ENCODE measurements around the gene PDE3B.
"Not testable (repeated sequence)": the region's sequence is repeated elsewhere in the genome, so short reads cannot be mapped to it uniquely, and the experiment has no call there.

PDE3B gene

GRCh38 chr11:14687943-14688627, 44.5 kb downstream of the PDE3B start:
- no peak overlapping the region for H4K8ac ChIP-seq (ENCODE audit: low read depth, low read length)
- no peaks in the 10 kb centered on the region for H3K79me2 ChIP-seq (ENCODE audit: control insufficient read depth, insufficient read depth, low read length)
- WGBS (ENCODE audit: extremely low coverage, insufficient coverage, low lambda C conversion rate) = no CpG with 5 or more reads among the region's 2 CpGs

GRCh38 chr11:14695656-14696055, 52.1 kb downstream of the PDE3B start:
- no CpG with 5 or more reads among the region's 2 CpGs for WGBS (ENCODE audit: extremely low coverage, insufficient coverage, low lambda C conversion rate)
- not testable (repeated sequence) for H3K79me2 ChIP-seq (ENCODE audit: control insufficient read depth, insufficient read depth, low read length); H2BK5ac ChIP-seq (ENCODE audit: low read length); H2BK120ac ChIP-seq (ENCODE audit: low read depth, low read length); H3K9ac ChIP-seq (ENCODE audit: low read length); H3K18ac ChIP-seq (ENCODE audit: low read length); H3K56ac ChIP-seq (ENCODE audit: low read length); H3K4me2 ChIP-seq (ENCODE audit: low read length); H3K79me1 ChIP-seq (ENCODE audit: low read length); H2BK15ac ChIP-seq (replicated peaks; ENCODE audit: low read depth); H3K27ac ChIP-seq (ENCODE audit: low read depth, low read length); H3K27me3 ChIP-seq (ENCODE audit: insufficient read depth, low read length, poor library complexity); H3K36me3 ChIP-seq (ENCODE audit: control insufficient read depth, insufficient read depth, low read length); DNase-seq; H3K23ac ChIP-seq (ENCODE audit: low read length); H3K4me1 ChIP-seq (ENCODE audit: control insufficient read depth, low read depth, low read length); H4K5ac ChIP-seq (ENCODE audit: low read length); H3K4ac ChIP-seq (ENCODE audit: low read depth, low read length); H3K4me3 ChIP-seq (ENCODE audit: low read length); H2AK5ac ChIP-seq (ENCODE audit: low read length); H4K8ac ChIP-seq (ENCODE audit: low read depth, low read length)

More at GRCh38 chr11:14687943-14688627, 44.5 kb downstream of the PDE3B start:
- Histone ChIP-seq H3K23ac (ENCODE audit: low read length) (no peak overlapping the region), H3K18ac (ENCODE audit: low read length) (no peak overlapping the region), H3K4me2 (ENCODE audit: low read length) (no peak overlapping the region), H3K27ac (ENCODE audit: low read depth, low read length) (no peak overlapping the region), H3K9ac (ENCODE audit: low read length) (no peak overlapping the region), H3K56ac (ENCODE audit: low read length) (no peak overlapping the region), H3K4me3 (ENCODE audit: low read length) (no peak overlapping the region), H3K4me1 (ENCODE audit: control insufficient read depth, low read depth, low read length) (no peaks in the 10 kb centered on the region), H2BK15ac (replicated peaks; ENCODE audit: low read depth) (no peak overlapping the region), H3K27me3 (ENCODE audit: insufficient read depth, low read length, poor library complexity) (no peaks in the 10 kb centered on the region), H3K4ac (ENCODE audit: low read depth, low read length) (no peak overlapping the region), H3K79me1 (ENCODE audit: low read length) (no peaks in the 10 kb centered on the region), H2AK5ac (ENCODE audit: low read length) (no peak overlapping the region), H4K5ac (ENCODE audit: low read length) (no peak overlapping the region), H2BK120ac (ENCODE audit: low read depth, low read length) (no peak overlapping the region), H2BK5ac (ENCODE audit: low read length) (no peak overlapping the region), H3K36me3 (ENCODE audit: control insufficient read depth, insufficient read depth, low read length) (no peaks in the 10 kb centered on the region)
- no peak for DNase-seq

DNA sequence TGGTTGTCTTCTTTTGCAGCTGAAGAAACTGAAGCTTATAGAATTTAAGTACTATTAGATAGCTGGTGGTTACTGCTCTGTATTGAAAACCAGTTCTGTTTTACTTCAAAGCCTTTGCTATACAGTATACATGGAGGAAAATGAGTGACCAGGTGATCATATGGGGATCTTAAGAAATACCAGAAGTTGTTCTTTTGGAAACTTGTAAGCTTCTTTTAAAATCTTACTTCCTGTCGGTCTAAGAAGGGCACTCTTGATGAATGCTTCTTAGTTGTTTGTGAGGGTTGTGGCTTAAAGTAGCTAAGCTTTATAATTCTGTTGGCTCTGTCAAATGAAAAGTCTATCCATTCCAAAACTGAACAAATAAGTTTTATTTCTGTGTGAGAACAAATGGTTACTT, 55.2 kb downstream of the PDE3B start:
- WGBS (ENCODE audit: extremely low coverage, insufficient coverage, low lambda C conversion rate) = no CpG with 5 or more reads among the region's 1 CpG
- no peak overlapping the region for H3K4me2 ChIP-seq (ENCODE audit: low read length)
- H3K23ac ChIP-seq (ENCODE audit: low read length) = no peak overlapping the region
- H2BK15ac ChIP-seq (replicated peaks; ENCODE audit: low read depth) = no peak overlapping the region
- H2BK5ac ChIP-seq (ENCODE audit: low read length) = no peak overlapping the region
- H3K4me3 ChIP-seq (ENCODE audit: low read length) = no peak overlapping the region
- no peak for DNase-seq
- no peaks in the 10 kb centered on the region for H3K79me1 ChIP-seq (ENCODE audit: low read length)
- H3K56ac ChIP-seq (ENCODE audit: low read length) = no peak overlapping the region
- H3K18ac ChIP-seq (ENCODE audit: low read length) = no peak overlapping the region
- H3K27me3 ChIP-seq (ENCODE audit: insufficient read depth, low read length, poor library complexity) = no peaks in the 10 kb centered on the region
- H3K27ac ChIP-seq (ENCODE audit: low read depth, low read length) = no peak overlapping the region
- H4K8ac ChIP-seq (ENCODE audit: low read depth, low read length) = no peak overlapping the region
- H3K4ac ChIP-seq (ENCODE audit: low read depth, low read length) = no peak overlapping the region
- no peaks in the 10 kb centered on the region for H3K4me1 ChIP-seq (ENCODE audit: control insufficient read depth, low read depth, low read length)
- no peak overlapping the region for H3K9ac ChIP-seq (ENCODE audit: low read length)
- no peak overlapping the region for H4K5ac ChIP-seq (ENCODE audit: low read length)
- H3K79me2 ChIP-seq (ENCODE audit: control insufficient read depth, insufficient read depth, low read length) = no peaks in the 10 kb centered on the region
- H2AK5ac ChIP-seq (ENCODE audit: low read length) = no peak overlapping the region
- H2BK120ac ChIP-seq (ENCODE audit: low read depth, low read length) = no peak overlapping the region
- no peaks in the 10 kb centered on the region for H3K36me3 ChIP-seq (ENCODE audit: control insufficient read depth, insufficient read depth, low read length)

DNA sequence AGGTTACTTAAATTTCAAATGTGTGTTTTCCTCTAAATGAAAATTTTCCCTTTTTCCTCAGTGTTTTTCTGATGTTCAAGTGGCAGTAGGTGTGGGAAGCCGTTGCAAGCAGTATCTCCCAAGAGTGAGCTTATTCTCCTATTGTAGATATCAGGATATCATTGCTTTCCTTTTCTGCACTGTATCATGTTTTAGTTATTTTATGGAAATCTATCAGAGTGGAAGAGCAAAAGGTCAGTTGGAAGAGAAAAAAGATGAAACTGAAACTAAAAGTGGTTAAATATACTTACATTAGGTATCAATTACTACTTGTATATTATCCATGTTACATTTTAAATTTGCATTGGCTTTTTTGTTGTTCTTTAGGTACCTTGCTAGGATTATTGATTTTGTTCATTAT, 57.0 kb downstream of the PDE3B start:
- Histone ChIP-seq H3K36me3 (ENCODE audit: control insufficient read depth, insufficient read depth, low read length) (no peaks in the 10 kb centered on the region), H3K27ac (ENCODE audit: low read depth, low read length) (no peak overlapping the region), H2BK120ac (ENCODE audit: low read depth, low read length) (no peak overlapping the region), H3K4ac (ENCODE audit: low read depth, low read length) (no peak overlapping the region), H4K5ac (ENCODE audit: low read length) (no peak overlapping the region), H4K8ac (ENCODE audit: low read depth, low read length) (no peak overlapping the region), H3K27me3 (ENCODE audit: insufficient read depth, low read length, poor library complexity) (no peaks in the 10 kb centered on the region), H3K56ac (ENCODE audit: low read length) (no peak overlapping the region), H3K18ac (ENCODE audit: low read length) (no peak overlapping the region), H3K4me1 (ENCODE audit: control insufficient read depth, low read depth, low read length) (no peaks in the 10 kb centered on the region), H3K4me2 (ENCODE audit: low read length) (no peak overlapping the region), H2BK5ac (ENCODE audit: low read length) (no peak overlapping the region), H3K4me3 (ENCODE audit: low read length) (no peak overlapping the region), H2BK15ac (replicated peaks; ENCODE audit: low read depth) (no peak overlapping the region), H3K23ac (ENCODE audit: low read length) (no peak overlapping the region), H3K79me1 (ENCODE audit: low read length) (no peaks in the 10 kb centered on the region), H3K79me2 (ENCODE audit: control insufficient read depth, insufficient read depth, low read length) (no peaks in the 10 kb centered on the region), H3K9ac (ENCODE audit: low read length) (no peak overlapping the region), H2AK5ac (ENCODE audit: low read length) (no peak overlapping the region)
- WGBS (ENCODE audit: extremely low coverage, insufficient coverage, low lambda C conversion rate) = no CpG with 5 or more reads among the region's 1 CpG
- DNase-seq = no peak

DNA sequence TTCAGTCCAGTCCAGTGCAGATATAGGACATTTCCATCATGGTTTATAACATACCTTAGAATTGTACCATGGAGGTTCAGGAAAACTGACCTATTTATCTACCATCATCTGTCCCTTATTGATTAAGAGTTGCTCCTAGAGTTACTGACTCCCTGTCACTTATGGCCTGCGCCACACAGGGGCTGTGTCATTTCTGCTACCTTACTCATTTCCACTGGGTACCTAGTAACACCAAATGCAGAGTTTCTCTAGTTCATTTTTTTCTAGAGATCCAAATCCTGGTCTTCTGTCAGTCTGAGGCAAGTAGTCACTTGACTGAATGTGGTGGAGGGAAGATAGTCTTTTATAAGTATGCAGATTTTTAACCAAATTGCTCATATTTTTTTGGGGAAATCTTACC, 59.2 kb downstream of the PDE3B start:
- H3K79me2 ChIP-seq (ENCODE audit: control insufficient read depth, insufficient read depth, low read length) = no peaks in the 10 kb centered on the region
- H3K27ac ChIP-seq (ENCODE audit: low read depth, low read length) = no peak overlapping the region
- H2BK5ac ChIP-seq (ENCODE audit: low read length) = no peak overlapping the region
- H3K23ac ChIP-seq (ENCODE audit: low read length) = no peak overlapping the region
- H2BK120ac ChIP-seq (ENCODE audit: low read depth, low read length) = no peak overlapping the region
- no CpG with 5 or more reads among the region's 1 CpG for WGBS (ENCODE audit: extremely low coverage, insufficient coverage, low lambda C conversion rate)
- no peak overlapping the region for H4K8ac ChIP-seq (ENCODE audit: low read depth, low read length)
- H3K18ac ChIP-seq (ENCODE audit: low read length) = no peak overlapping the region
- H3K27me3 ChIP-seq (ENCODE audit: insufficient read depth, low read length, poor library complexity) = no peaks in the 10 kb centered on the region
- no peak overlapping the region for H3K9ac ChIP-seq (ENCODE audit: low read length)
- no peaks in the 10 kb centered on the region for H3K36me3 ChIP-seq (ENCODE audit: control insufficient read depth, insufficient read depth, low read length)
- H3K79me1 ChIP-seq (ENCODE audit: low read length) = no peaks in the 10 kb centered on the region
- H4K5ac ChIP-seq (ENCODE audit: low read length) = no peak overlapping the region
- no peaks in the 10 kb centered on the region for H3K4me1 ChIP-seq (ENCODE audit: control insufficient read depth, low read depth, low read length)
- no peak overlapping the region for H2AK5ac ChIP-seq (ENCODE audit: low read length)
- H3K56ac ChIP-seq (ENCODE audit: low read length) = no peak overlapping the region
- H2BK15ac ChIP-seq (replicated peaks; ENCODE audit: low read depth) = no peak overlapping the region
- H3K4ac ChIP-seq (ENCODE audit: low read depth, low read length) = no peak overlapping the region
- no peak overlapping the region for H3K4me3 ChIP-seq (ENCODE audit: low read length)
- H3K4me2 ChIP-seq (ENCODE audit: low read length) = no peak overlapping the region
- DNase-seq = no peak

DNA sequence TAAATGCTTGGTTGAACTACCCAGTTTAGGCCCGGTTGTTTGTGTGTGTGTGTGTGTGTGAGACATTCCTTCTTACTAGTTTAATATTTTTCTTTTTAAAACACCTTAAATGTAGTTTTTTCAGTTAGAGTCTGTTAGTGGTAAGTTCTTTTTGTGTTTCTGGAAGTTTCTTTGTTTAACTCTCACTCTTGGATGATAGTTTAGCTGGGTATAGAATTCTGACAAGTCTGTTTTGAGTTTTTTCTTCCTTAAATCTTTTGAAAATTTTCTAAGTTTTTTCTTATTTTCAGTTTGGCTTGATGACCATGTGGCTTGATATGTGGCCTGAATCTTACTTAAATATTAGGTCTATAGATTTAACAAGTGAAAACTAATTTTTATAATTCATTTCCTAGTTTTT, 60.1 kb downstream of the PDE3B start:
- H4K8ac ChIP-seq (ENCODE audit: low read depth, low read length) = no peak overlapping the region
- no peak overlapping the region for H3K27ac ChIP-seq (ENCODE audit: low read depth, low read length)
- DNase-seq = peak; percentile 13
- no peak overlapping the region for H2BK15ac ChIP-seq (replicated peaks; ENCODE audit: low read depth)
- no peak overlapping the region for H3K4me3 ChIP-seq (ENCODE audit: low read length)
- H3K9ac ChIP-seq (ENCODE audit: low read length) = no peak overlapping the region
- H3K4me1 ChIP-seq (ENCODE audit: control insufficient read depth, low read depth, low read length) = no peaks in the 10 kb centered on the region
- H2AK5ac ChIP-seq (ENCODE audit: low read length) = no peak overlapping the region
- no peaks in the 10 kb centered on the region for H3K79me2 ChIP-seq (ENCODE audit: control insufficient read depth, insufficient read depth, low read length)
- H3K23ac ChIP-seq (ENCODE audit: low read length) = no peak overlapping the region
- H3K27me3 ChIP-seq (ENCODE audit: insufficient read depth, low read length, poor library complexity) = no peaks in the 10 kb centered on the region
- no peak overlapping the region for H3K4me2 ChIP-seq (ENCODE audit: low read length)
- H3K79me1 ChIP-seq (ENCODE audit: low read length) = no peaks in the 10 kb centered on the region
- H2BK120ac ChIP-seq (ENCODE audit: low read depth, low read length) = no peak overlapping the region
- no peaks in the 10 kb centered on the region for H3K36me3 ChIP-seq (ENCODE audit: control insufficient read depth, insufficient read depth, low read length)
- no peak overlapping the region for H4K5ac ChIP-seq (ENCODE audit: low read length)
- no peak overlapping the region for H3K56ac ChIP-seq (ENCODE audit: low read length)
- H2BK5ac ChIP-seq (ENCODE audit: low read length) = no peak overlapping the region
- no CpG with 5 or more reads among the region's 1 CpG for WGBS (ENCODE audit: extremely low coverage, insufficient coverage, low lambda C conversion rate)
- no peak overlapping the region for H3K4ac ChIP-seq (ENCODE audit: low read depth, low read length)
- H3K18ac ChIP-seq (ENCODE audit: low read length) = no peak overlapping the region

Measured in mesendoderm (in vitro differentiated cells).